Measurements from ENCODE around the gene RPS6KA2. TPM values are rescaled to one million over a fixed set of nuclear protein-coding genes. Genes with fewer than 3 reads are reported as not detected.

RPS6KA2 gene
- total and polyA plus RNA-seq, 4 experiments from 2014 or later: 1.1 to 10.6 (median 6.6) TPM

- Histone ChIP-seq H3K27me3 (ENCODE audit: insufficient read depth, low read length) (peaks cover 1% of the 10 kb centered on the region), H3K27ac (ENCODE audit: low read depth, low read length) (no peak overlapping the region), H3K9me3 (ENCODE audit: control insufficient read depth in 1 of 2, low read length in 2 of 2) (no peaks in the 10 kb centered on the region), H3K36me3 (ENCODE audit: insufficient read depth, low read length) (no peaks in the 10 kb centered on the region), H3K4me3 (ENCODE audit: low read length in 2 of 2) (no peak overlapping the region), H3K4me1 (ENCODE audit: insufficient read depth, low read length) (no peaks in the 10 kb centered on the region)
- intact Hi-C loops (cut with micrococcal nuclease): no loop called here
- Mint-ChIP-seq H3K4me3 (no peak overlapping the region), H3K36me3 (peaks cover 0 to 11% of the 10 kb centered on the region in 2 donors), H3K27ac (no peak overlapping the region), H3K27me3 (peaks cover 0 to 4% of the 10 kb centered on the region in 2 donors), H3K4me1 (no peaks in the 10 kb centered on the region), H3K9me3 (peaks cover 0 to 2% (median 0%) of the 10 kb centered on the region in 8 donors)
- POLR2A ChIA-PET (ENCODE audit: partially characterized antibody): interaction anchor here (1.2 kb wide), 1 partner anchor 39 kb away, joined by 3 read pairs; no protein-coding TSS in a partner anchor
- no peak for DNase-seq
- CTCF ChIA-PET (ENCODE audit: partially characterized antibody): no interaction called here
Observed at GRCh38 chr6:166448432-166448831, 178.6 kb downstream of the RPS6KA2 start.

DNA sequence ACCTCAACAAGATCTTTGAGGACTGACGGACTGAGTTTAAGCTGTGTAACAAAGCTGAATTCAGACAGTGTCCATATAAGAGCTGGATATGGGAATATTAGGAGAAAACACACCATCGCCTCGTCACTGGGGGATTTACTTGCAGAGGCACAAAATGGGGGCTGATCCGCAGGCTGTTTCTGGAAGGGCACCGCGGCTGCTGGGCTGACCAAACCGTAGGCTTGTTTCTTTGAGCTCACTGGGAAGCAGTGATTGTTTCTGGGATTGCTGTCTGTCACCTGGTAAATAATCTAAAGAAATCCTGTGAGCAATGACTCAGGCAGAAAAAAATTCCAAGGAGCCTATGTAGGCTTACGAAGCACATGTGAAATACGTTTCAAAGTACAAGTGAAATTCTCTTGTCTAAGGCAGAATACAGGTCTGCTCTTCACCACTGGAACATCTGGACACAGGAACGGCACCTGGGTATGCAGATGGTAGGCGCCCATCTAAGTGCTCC lies 180.4 kb downstream of the RPS6KA2 start:
- no peak for DNase-seq
- ChIA-PET CTCF (ENCODE audit: partially characterized antibody) (no interaction called here), POLR2A (ENCODE audit: partially characterized antibody) (no interaction called here)
- Histone ChIP-seq H3K27me3 (ENCODE audit: insufficient read depth, low read length) (peaks cover 4% of the 10 kb centered on the region), H3K4me3 (ENCODE audit: low read length in 2 of 2) (no peak overlapping the region), H3K9me3 (ENCODE audit: control insufficient read depth in 1 of 2, low read length in 2 of 2) (no peaks in the 10 kb centered on the region), H3K36me3 (ENCODE audit: insufficient read depth, low read length) (no peaks in the 10 kb centered on the region), H3K27ac (ENCODE audit: low read depth, low read length) (no peak overlapping the region), H3K4me1 (ENCODE audit: insufficient read depth, low read length) (no peaks in the 10 kb centered on the region)
- peaks cover 2 to 4% of the 10 kb centered on the region in 2 donors for H3K27me3 Mint-ChIP-seq
- no peak overlapping the region for H3K4me3 Mint-ChIP-seq
- H3K9me3 Mint-ChIP-seq: no peaks in the 10 kb centered on the region
- intact Hi-C loops (cut with micrococcal nuclease): no loop called here
- H3K27ac Mint-ChIP-seq: no peak overlapping the region
- H3K4me1 Mint-ChIP-seq: peaks cover 0 to 2% (median 0%) of the 10 kb centered on the region in 4 donors
- H3K36me3 Mint-ChIP-seq: peaks cover 0 to 14% of the 10 kb centered on the region in 2 donors

DNA sequence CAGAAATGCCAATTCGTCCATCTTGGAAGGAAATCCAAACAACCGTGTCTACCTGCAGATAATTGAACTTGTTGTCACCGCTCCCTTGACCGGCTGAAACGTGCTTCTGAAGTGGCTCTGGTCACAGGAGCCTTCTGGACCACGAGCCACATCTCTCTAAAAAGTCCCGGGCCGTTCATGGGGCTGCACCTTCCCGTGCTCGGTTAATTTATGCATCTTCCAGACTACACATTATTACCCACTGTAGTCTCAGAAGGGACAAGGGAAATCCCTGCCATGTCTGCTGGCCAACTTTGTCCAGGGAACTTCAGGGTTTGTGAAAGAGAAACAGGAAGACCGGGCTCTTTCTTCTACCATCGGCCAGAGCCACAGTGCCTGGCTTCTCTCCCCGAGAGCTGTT lies 180.9 kb downstream of the RPS6KA2 start:
- no peak overlapping the region for H3K4me3 Mint-ChIP-seq
- no peak for DNase-seq
- peaks cover 0 to 14% of the 10 kb centered on the region in 2 donors for H3K36me3 Mint-ChIP-seq
- H3K4me3 ChIP-seq (ENCODE audit: low read length in 2 of 2): no peak overlapping the region
- H3K27ac Mint-ChIP-seq: no peak overlapping the region
- ChIA-PET CTCF (ENCODE audit: partially characterized antibody) (interaction anchor here (1.7 kb wide), 1 partner anchor 10 kb away, joined by 5 read pairs; no protein-coding TSS in a partner anchor), POLR2A (ENCODE audit: partially characterized antibody) (no interaction called here)
- no peaks in the 10 kb centered on the region for H3K9me3 Mint-ChIP-seq
- H3K4me1 ChIP-seq (ENCODE audit: insufficient read depth, low read length): no peaks in the 10 kb centered on the region
- no peaks in the 10 kb centered on the region for H3K36me3 ChIP-seq (ENCODE audit: insufficient read depth, low read length)
- H3K27me3 ChIP-seq (ENCODE audit: insufficient read depth, low read length): peaks cover 4% of the 10 kb centered on the region
- no peak overlapping the region for H3K27ac ChIP-seq (ENCODE audit: low read depth, low read length)
- H3K9me3 ChIP-seq (ENCODE audit: control insufficient read depth in 1 of 2, low read length in 2 of 2): no peaks in the 10 kb centered on the region
- intact Hi-C loops (cut with micrococcal nuclease): no loop called here
- peaks cover 2 to 4% of the 10 kb centered on the region in 2 donors for H3K27me3 Mint-ChIP-seq
- peaks cover 0 to 3% (median 0%) of the 10 kb centered on the region in 4 donors for H3K4me1 Mint-ChIP-seq

DNA sequence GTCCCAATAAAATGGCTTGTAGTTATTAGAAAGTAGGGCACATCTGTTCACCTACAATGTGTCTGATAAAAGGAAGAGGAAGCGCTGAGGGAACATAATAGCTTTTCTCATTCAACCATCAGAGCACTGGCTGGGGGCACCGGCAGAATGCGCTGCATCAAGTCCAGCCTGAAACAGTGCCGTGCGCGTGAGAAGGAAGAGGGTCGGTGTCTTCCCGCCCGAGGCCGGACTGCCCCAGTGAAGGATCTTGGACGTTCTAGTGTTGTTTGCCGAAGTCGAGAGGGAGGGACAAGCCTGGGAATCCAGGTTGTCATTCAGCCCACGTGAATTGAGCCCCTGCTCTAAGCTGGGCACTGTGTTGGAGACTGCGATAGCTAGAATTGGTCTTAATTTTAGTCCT lies 182.6 kb downstream of the RPS6KA2 start:
- Histone ChIP-seq H3K36me3 (ENCODE audit: insufficient read depth, low read length) (no peaks in the 10 kb centered on the region), H3K27ac (ENCODE audit: low read depth, low read length) (no peak overlapping the region), H3K4me1 (ENCODE audit: insufficient read depth, low read length) (peaks cover 7% of the 10 kb centered on the region), H3K4me3 (ENCODE audit: low read length in 2 of 2) (no peak overlapping the region), H3K9me3 (ENCODE audit: control insufficient read depth in 1 of 2, low read length in 2 of 2) (no peaks in the 10 kb centered on the region), H3K27me3 (ENCODE audit: insufficient read depth, low read length) (peaks cover 4% of the 10 kb centered on the region)
- no peak overlapping the region for H3K27ac Mint-ChIP-seq
- POLR2A ChIA-PET (ENCODE audit: partially characterized antibody): no interaction called here
- CTCF ChIA-PET (ENCODE audit: partially characterized antibody): interaction anchor here (0.6 to 1.7 kb wide), 3 partner anchors 12 to 82 kb away, joined by 3 to 5 read pairs (median 3); no protein-coding TSS in a partner anchor
- H3K9me3 Mint-ChIP-seq: no peaks in the 10 kb centered on the region
- peaks cover 2 to 4% of the 10 kb centered on the region in 2 donors for H3K27me3 Mint-ChIP-seq
- DNase-seq: no peak
- peaks cover 6 to 10% (median 8%) of the 10 kb centered on the region in 4 donors for H3K4me1 Mint-ChIP-seq
- no peak overlapping the region for H3K4me3 Mint-ChIP-seq
- intact Hi-C loops (cut with micrococcal nuclease): no loop called here
- peaks cover 0 to 14% of the 10 kb centered on the region in 2 donors for H3K36me3 Mint-ChIP-seq

GRCh38 chr6:166443166-166443565 lies 183.9 kb downstream of the RPS6KA2 start:
- DNase-seq: no peak
- Histone ChIP-seq H3K4me3 (ENCODE audit: low read length in 2 of 2) (no peak overlapping the region), H3K4me1 (ENCODE audit: insufficient read depth, low read length) (peaks cover 8% of the 10 kb centered on the region), H3K36me3 (ENCODE audit: insufficient read depth, low read length) (no peaks in the 10 kb centered on the region), H3K9me3 (ENCODE audit: control insufficient read depth in 1 of 2, low read length in 2 of 2) (no peaks in the 10 kb centered on the region), H3K27ac (ENCODE audit: low read depth, low read length) (no peak overlapping the region), H3K27me3 (ENCODE audit: insufficient read depth, low read length) (peaks cover 4% of the 10 kb centered on the region)
- POLR2A ChIA-PET (ENCODE audit: partially characterized antibody): interaction anchor here (1.2 kb wide), 1 partner anchor 24 kb away, joined by 3 read pairs; no protein-coding TSS in a partner anchor
- Mint-ChIP-seq H3K27ac (no peak overlapping the region), H3K9me3 (no peaks in the 10 kb centered on the region), H3K4me1 (peaks cover 9 to 16% (median 13%) of the 10 kb centered on the region in 4 donors), H3K4me3 (no peak overlapping the region), H3K27me3 (peaks cover 2 to 4% of the 10 kb centered on the region in 2 donors), H3K36me3 (peaks cover 0 to 16% of the 10 kb centered on the region in 2 donors)
- intact Hi-C loops (cut with micrococcal nuclease): no loop called here
- CTCF ChIA-PET (ENCODE audit: partially characterized antibody): interaction anchor here (1.2 to 2.9 kb wide), 3 partner anchors 14 to 70 kb away, joined by 4 to 12 read pairs (median 7); no protein-coding TSS in a partner anchor

DNA sequence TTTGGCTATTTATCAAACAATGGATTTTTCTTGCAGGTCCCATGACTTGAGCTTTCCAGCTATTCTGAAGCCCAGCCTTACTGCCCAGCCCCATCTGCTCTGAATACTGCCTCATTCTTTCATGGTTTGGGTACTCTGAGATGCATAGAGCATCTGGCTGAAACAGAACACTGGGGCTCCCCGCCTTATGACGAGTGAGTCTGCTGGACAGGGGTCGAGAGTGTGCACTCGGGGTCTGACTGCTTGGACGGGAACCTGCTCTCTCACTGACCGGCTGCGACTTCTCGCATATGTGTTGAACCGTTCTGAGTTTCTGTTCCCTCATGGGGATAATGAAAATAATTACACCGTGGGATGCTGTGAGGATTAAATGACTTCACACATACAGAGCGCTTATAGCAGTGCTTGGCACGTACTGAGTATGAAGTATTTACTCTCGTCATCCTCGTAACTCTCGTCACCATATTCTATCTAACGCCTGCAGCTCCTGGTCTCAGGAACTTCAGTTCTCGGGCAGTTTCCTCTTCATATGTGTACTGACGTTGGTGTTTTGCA lies 184.8 kb downstream of the RPS6KA2 start:
- H3K4me3 ChIP-seq (ENCODE audit: low read length in 2 of 2): no peak overlapping the region
- CTCF ChIA-PET (ENCODE audit: partially characterized antibody): interaction anchor here (1.0 to 2.9 kb wide), 7 partner anchors 15 to 333 kb away, joined by 3 to 12 read pairs (median 4); no protein-coding TSS in a partner anchor
- POLR2A ChIA-PET (ENCODE audit: partially characterized antibody): interaction anchor here (1.2 kb wide), 1 partner anchor 23 kb away, joined by 3 read pairs; no protein-coding TSS in a partner anchor
- H3K36me3 ChIP-seq (ENCODE audit: insufficient read depth, low read length): no peaks in the 10 kb centered on the region
- H3K27ac ChIP-seq (ENCODE audit: low read depth, low read length): no peak overlapping the region
- Mint-ChIP-seq H3K9me3 (no peaks in the 10 kb centered on the region), H3K4me1 (peaks cover 11 to 22% (median 16%) of the 10 kb centered on the region in 4 donors), H3K4me3 (no peak overlapping the region), H3K27me3 (peaks cover 2 to 3% of the 10 kb centered on the region in 2 donors), H3K27ac (no peak overlapping the region), H3K36me3 (peaks cover 0 to 11% of the 10 kb centered on the region in 2 donors)
- no peaks in the 10 kb centered on the region for H3K9me3 ChIP-seq (ENCODE audit: control insufficient read depth in 1 of 2, low read length in 2 of 2)
- no peak for DNase-seq
- intact Hi-C loops (cut with micrococcal nuclease): no loop called here
- H3K27me3 ChIP-seq (ENCODE audit: insufficient read depth, low read length): peaks cover 4% of the 10 kb centered on the region
- H3K4me1 ChIP-seq (ENCODE audit: insufficient read depth, low read length): peaks cover 8% of the 10 kb centered on the region

GRCh38 chr6:166441325-166442078 lies 185.5 kb downstream of the RPS6KA2 start:
- Mint-ChIP-seq H3K27me3 (peaks cover 2 to 3% of the 10 kb centered on the region in 2 donors), H3K36me3 (peaks cover 0 to 8% of the 10 kb centered on the region in 2 donors), H3K4me1 (peaks cover 11 to 22% (median 17%) of the 10 kb centered on the region in 4 donors), H3K27ac (no peak overlapping the region), H3K9me3 (no peaks in the 10 kb centered on the region), H3K4me3 (no peak overlapping the region)
- CTCF ChIA-PET (ENCODE audit: partially characterized antibody): interaction anchor here (0.9 to 2.9 kb wide), 7 partner anchors 15 to 333 kb away, joined by 3 to 12 read pairs (median 4); no protein-coding TSS in a partner anchor
- no peak overlapping the region for H3K27ac ChIP-seq (ENCODE audit: low read depth, low read length)
- DNase-seq: no peak
- POLR2A ChIA-PET (ENCODE audit: partially characterized antibody): no interaction called here
- H3K9me3 ChIP-seq (ENCODE audit: control insufficient read depth in 1 of 2, low read length in 2 of 2): no peaks in the 10 kb centered on the region
- H3K4me1 ChIP-seq (ENCODE audit: insufficient read depth, low read length): peaks cover 9% of the 10 kb centered on the region
- peaks cover 4% of the 10 kb centered on the region for H3K27me3 ChIP-seq (ENCODE audit: insufficient read depth, low read length)
- no peak overlapping the region for H3K4me3 ChIP-seq (ENCODE audit: low read length in 2 of 2)
- intact Hi-C loops (cut with micrococcal nuclease): no loop called here
- H3K36me3 ChIP-seq (ENCODE audit: insufficient read depth, low read length): no peaks in the 10 kb centered on the region

Data from CD4-positive, alpha-beta memory T cell (primary cell).